Colonic mucosa (tissue), 4 donors: ENCODE results near the gene PLA2G2A. TPM values are rescaled to one million over a fixed set of nuclear protein-coding genes. Genes with fewer than 3 reads are reported as not detected.

ENCODE experiments used
- DNase-seq: peaks from one replicate; pipeline ENCODE4 v3.0.0-alpha.2; 2020
- H3K27ac ChIP-seq: fragments of 200-600 bp; one replicate; pipeline ENCODE4 v1.8.0; 2021
- H3K27me3 ChIP-seq: fragments of 200-600 bp; one replicate; pipeline ENCODE4 v1.8.0; 2021
- H3K36me3 ChIP-seq: fragments of 200-600 bp; one replicate; pipeline ENCODE4 v1.8.0; 2021
- H3K4me1 ChIP-seq: fragments of 200-600 bp; one replicate; pipeline ENCODE4 v1.8.0; 2021; ENCODE audit warnings: mild to moderate bottlenecking
- H3K4me3 ChIP-seq: fragments of 200-600 bp; one replicate; pipeline ENCODE4 v1.8.0; 2021
- H3K9ac ChIP-seq, 2 donors: one replicate each; pipeline ENCODE4 v1.7.0; 2013; ENCODE audit warnings: control low read depth in 2 of 2, low read depth in 2 of 2, low read length in 2 of 2
- H3K9me3 ChIP-seq: fragments of 200-600 bp; one replicate; pipeline ENCODE4 v1.8.0; 2021
- intact Hi-C: fragments of 100-400 bp; cut with DNase I; formaldehyde crosslinking; loops from one replicate; pipeline ENCODE4 v1.14.1; 2022
- total RNA-seq, 2 donors: library from RNA; stranded (reverse); fragmentation: NEBNext Ultra II Directional in 1 of 2; extraction: Animal tissue kit (Norgen Biotek cat#: 25700) in 1 of 2; gene quantifications; one replicate each; pipeline ENCODE4 v1.2.1, GENCODE V29; 2021
- TF ChIP-seq, protein P1 (sequence below): fragments of 200-600 bp; IDR thresholded peaks from one replicate; pipeline ENCODE4 v1.8.0; 2022; ENCODE audit warnings: antibody characterized with exemption, mild to moderate bottlenecking
- donor health status: healthy.
- donor health status: DM: no; HTN: no; CAD: no.
- donor health status: DM: no; HTN: no; CAD: no.

Gene PLA2G2A
- total RNA-seq, 2 donors from 2014 or later = 135 to 864 TPM

DNA sequence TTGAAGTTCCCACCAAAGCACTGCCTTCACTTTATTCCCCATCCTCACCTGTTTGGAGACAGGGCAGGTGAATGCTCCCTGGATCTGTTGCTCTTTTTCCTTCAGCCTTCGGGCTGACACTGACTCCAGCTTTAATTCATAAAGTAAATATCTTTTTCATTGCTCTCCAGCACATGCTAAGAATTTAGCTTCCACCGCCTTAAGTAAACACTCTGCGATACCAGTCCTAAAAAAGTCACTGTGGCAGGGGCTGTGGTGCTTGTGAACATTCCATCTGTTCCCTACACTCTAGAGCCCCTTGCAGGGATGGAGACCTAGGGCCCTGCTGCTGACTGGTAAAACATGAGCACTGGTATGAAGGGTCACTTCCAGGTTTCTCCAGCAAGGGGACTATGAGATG is 896 bp upstream of the PLA2G2A start:
- peak; percentile 41 for DNase-seq
- Histone ChIP-seq H3K9me3 (no peaks in the 10 kb centered on the region), H3K9ac (peak overlapping the region; percentile 20 to 62), H3K4me3 (no peak overlapping the region), H3K4me1 (peaks cover 13% of the 10 kb centered on the region), H3K27ac (peak overlapping the region; percentile 88), H3K36me3 (no peaks in the 10 kb centered on the region), H3K27me3 (no peaks in the 10 kb centered on the region)
- intact Hi-C loops = no loop called here
- TF ChIP-seq, protein P1, sequence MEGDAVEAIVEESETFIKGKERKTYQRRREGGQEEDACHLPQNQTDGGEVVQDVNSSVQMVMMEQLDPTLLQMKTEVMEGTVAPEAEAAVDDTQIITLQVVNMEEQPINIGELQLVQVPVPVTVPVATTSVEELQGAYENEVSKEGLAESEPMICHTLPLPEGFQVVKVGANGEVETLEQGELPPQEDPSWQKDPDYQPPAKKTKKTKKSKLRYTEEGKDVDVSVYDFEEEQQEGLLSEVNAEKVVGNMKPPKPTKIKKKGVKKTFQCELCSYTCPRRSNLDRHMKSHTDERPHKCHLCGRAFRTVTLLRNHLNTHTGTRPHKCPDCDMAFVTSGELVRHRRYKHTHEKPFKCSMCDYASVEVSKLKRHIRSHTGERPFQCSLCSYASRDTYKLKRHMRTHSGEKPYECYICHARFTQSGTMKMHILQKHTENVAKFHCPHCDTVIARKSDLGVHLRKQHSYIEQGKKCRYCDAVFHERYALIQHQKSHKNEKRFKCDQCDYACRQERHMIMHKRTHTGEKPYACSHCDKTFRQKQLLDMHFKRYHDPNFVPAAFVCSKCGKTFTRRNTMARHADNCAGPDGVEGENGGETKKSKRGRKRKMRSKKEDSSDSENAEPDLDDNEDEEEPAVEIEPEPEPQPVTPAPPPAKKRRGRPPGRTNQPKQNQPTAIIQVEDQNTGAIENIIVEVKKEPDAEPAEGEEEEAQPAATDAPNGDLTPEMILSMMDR = no peak

DNA sequence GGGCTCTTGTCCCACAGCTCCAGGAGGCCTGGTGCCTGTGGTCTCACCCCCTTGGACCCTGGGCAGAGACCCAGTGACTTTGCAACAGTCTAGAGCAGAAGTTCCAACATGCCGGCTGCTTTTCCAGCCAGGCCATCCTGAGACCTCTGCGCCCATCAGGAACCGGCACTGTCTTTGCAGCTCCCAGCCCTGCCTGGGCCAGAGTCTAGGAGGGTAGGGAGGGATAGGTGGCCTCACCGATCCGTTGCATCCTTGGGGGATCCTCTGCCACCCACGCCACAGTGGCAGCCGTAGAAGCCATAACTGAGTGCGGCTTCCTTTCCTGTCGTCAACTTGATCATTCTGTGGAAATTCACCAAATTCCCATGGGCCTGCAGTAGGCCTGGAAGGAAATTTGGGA is 1.3 kb downstream of the PLA2G2A start:
- Histone ChIP-seq H3K4me1 (peaks cover 13% of the 10 kb centered on the region), H3K36me3 (no peaks in the 10 kb centered on the region), H3K4me3 (peak overlapping the region; percentile 33), H3K9ac (no peak overlapping the region), H3K27ac (peak overlapping the region; percentile 88), H3K9me3 (no peaks in the 10 kb centered on the region), H3K27me3 (no peaks in the 10 kb centered on the region)
- TF ChIP-seq, protein P1 = no peak
- intact Hi-C loops = no loop called here
- no peak for DNase-seq

DNA sequence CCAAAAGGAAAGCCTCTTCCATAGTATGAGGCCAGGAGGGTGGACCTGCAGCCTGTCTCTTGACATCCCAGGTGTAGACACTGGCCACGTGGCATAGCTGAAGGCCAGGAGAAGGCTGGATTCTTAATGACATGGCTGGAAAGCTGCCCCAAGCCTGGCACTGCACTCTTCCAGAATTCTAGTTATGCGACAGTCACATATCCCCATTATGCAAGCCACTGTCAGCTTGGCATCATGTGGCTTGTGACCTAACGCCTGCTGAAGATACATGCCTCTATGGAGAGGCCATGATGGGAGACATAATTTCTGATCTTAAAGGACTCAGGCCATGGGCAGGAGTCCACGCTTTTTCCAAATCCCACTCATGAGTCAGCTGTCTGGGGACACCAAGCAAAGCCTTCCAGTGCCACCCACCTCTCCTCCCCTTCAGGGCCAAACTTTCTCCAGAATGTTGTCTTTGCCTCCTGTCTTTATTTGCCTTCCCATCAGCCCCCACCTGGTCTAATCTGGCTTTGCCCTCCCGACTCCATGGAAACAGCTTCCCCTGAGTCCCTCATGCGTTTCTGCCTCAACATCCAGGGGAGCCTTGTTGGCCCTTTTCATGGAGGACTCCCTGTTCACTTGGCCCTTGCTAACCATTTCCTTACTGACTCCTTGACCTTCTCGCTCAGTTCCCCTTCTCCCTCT is 3.0 kb downstream of the PLA2G2A start:
- TF ChIP-seq, protein P1 = no peak
- Histone ChIP-seq H3K9ac (no peak overlapping the region), H3K27me3 (no peaks in the 10 kb centered on the region), H3K4me1 (peaks cover 13% of the 10 kb centered on the region), H3K4me3 (no peak overlapping the region), H3K9me3 (no peaks in the 10 kb centered on the region), H3K27ac (no peak overlapping the region), H3K36me3 (no peaks in the 10 kb centered on the region)
- intact Hi-C loops = no loop called here
- DNase-seq = no peak

DNA sequence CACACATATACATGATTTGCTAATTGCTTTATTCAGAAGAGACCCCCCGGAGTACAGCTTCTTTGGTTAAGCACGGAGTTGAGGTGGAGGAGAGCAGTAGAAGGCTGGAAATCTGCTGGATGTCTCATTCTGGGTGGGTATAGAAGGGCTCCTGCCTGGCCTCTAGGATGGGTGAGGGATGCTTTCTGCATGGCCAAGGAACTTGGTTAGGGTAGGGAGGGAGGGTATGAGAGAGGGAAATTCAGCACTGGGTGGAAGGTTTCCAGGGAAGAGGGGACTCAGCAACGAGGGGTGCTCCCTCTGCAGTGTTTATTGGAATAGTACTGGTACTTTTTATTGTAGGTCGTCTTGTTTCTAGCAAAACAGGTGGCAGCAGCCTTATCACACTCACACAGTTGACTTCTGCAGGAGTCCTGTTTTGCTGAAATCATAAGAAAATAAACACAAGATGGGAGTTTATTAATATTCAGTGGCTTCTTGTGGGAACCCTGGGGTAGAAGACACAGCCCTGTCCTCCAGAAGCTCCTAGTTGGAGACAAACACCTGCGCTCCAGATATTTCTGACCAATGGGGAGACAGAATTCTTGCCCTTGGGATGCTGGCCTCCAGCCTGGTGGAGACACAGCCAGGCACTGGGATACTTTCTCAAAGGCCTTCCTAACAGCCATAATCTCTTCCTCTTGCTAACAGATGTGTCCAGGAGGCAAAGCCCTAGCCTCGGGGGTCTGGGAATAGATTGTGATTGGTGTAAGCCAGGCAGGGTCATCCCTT is 3.8 kb downstream of the PLA2G2A start:
- DNase-seq = no peak
- Histone ChIP-seq H3K4me3 (no peak overlapping the region), H3K9ac (no peak overlapping the region), H3K27ac (no peak overlapping the region), H3K36me3 (no peaks in the 10 kb centered on the region), H3K27me3 (no peaks in the 10 kb centered on the region), H3K9me3 (no peaks in the 10 kb centered on the region), H3K4me1 (peaks cover 10% of the 10 kb centered on the region)
- TF ChIP-seq, protein P1 = no peak
- intact Hi-C loops = no loop called here

DNA sequence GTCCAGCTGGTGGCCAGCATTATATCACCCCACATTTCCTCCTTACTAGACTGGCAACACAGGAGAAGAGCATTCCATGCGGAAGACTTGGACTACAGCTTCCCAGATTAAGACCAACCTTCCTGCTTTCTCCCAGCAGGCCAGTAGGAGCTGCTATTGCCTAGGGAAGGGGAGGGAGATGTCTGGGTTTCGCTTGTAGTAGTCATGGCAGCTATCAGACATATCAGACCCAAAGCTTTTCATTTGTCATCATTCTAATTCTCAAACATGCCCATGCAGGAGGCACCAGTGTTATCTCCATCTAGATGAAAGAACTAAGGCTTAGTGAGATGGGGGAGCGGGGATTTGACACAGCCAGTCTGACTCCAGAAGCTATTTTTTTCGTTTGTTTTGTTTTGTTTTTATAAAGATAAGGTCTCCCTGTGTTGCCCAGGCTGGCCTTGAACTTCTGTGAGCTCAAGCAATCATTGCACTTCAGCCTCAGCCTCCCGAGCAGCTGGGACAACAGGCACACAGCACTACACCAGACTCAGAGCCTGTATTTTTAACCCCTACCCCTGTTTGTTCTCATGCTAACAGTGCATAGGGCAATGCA is 4.5 kb downstream of the PLA2G2A start:
- Histone ChIP-seq H3K9me3 (no peaks in the 10 kb centered on the region), H3K4me1 (peaks cover 3% of the 10 kb centered on the region), H3K4me3 (no peak overlapping the region), H3K27ac (no peak overlapping the region), H3K27me3 (no peaks in the 10 kb centered on the region), H3K9ac (no peak overlapping the region), H3K36me3 (no peaks in the 10 kb centered on the region)
- intact Hi-C loops = loop anchor here (5.0 kb wide), 1 partner anchor 177 kb away; no protein-coding TSS in a partner anchor
- TF ChIP-seq, protein P1 = peak; percentile 76
- DNase-seq = peak; percentile 81
